Right lobe of liver (tissue), 6 donors: ENCODE results near the gene BACH1. TPM values are rescaled to one million over a fixed set of nuclear protein-coding genes. Genes with fewer than 3 reads are reported as not detected.
"Not testable (repeated sequence)": the region's sequence is repeated elsewhere in the genome, so short reads cannot be mapped to it uniquely, and the experiment has no call there.

ENCODE experiments used
- ATAC-seq, 4 donors: fragments of 200-7000 bp; cut with Tn5 transposase; one replicate each; pipeline ENCODE4 v1.9.1; 2020; ENCODE audit warnings: mild to moderate bottlenecking in 4 of 4, moderate library complexity in 4 of 4
- DNase-seq, 3 donors: peaks; one replicate each; pipeline ENCODE4 v3.0.0-alpha.2; 2020
- H3K27ac ChIP-seq, 3 donors: fragments of 200-600 bp; one replicate each; pipeline ENCODE4 v1.8.0; 2022
- H3K27me3 ChIP-seq, 2 donors: fragments of 200-600 bp; one replicate each; pipeline ENCODE4 v1.8.0; 2022
- H3K36me3 ChIP-seq, 4 donors: fragments of 200-600 bp; sonication (generic) in 1 of 4; one replicate each; pipeline versions ENCODE4 v1.5.1 to v1.8.0; 2017 to 2022; ENCODE audit warnings: control low read depth in 1 of 4
- H3K4me1 ChIP-seq, 4 donors: fragments of 200-600 bp; sonication (generic) in 1 of 4; one replicate each; pipeline versions ENCODE4 v1.5.1 to v1.8.0; 2017 to 2022; ENCODE audit warnings: control low read depth in 1 of 4
- H3K4me3 ChIP-seq, 3 donors: fragments of 200-600 bp; one replicate each; pipeline ENCODE4 v1.8.0; 2022
- H3K9me3 ChIP-seq, 4 donors: fragments of 200-600 bp; sonication (generic) in 1 of 4; one replicate each; pipeline versions ENCODE4 v1.5.1 to v1.8.0; 2017 to 2022; ENCODE audit warnings: control low read depth in 1 of 4
- CTCF ChIP-seq, 4 donors: fragments of 200-600 bp in 3 of 4; fragments of 450-650 bp in 1 of 4; IDR thresholded peaks; one replicate each; pipeline versions ENCODE4 v1.5.1 to v1.8.0; 2016 to 2022; ENCODE audit warnings: antibody characterized with exemption in 4 of 4, mild to moderate bottlenecking in 2 of 4
- POLR2A ChIP-seq: fragments of 450-650 bp; IDR thresholded peaks from one replicate; pipeline ENCODE4 v1.6.1; 2017; ENCODE audit warnings: antibody characterized with exemption, mild to moderate bottlenecking
- WGBS: methylation state at CpG from one replicate; pipeline ENCODE4 v1.1.6; 2018; ENCODE audit warnings: low coverage, low lambda C conversion rate; ENCODE audit not compliant: insufficient coverage; ENCODE audit errors: missing lambda C conversion rate; 5-methylcytosine and 5-hydroxymethylcytosine counted together
- intact Hi-C, 2 donors: fragments of 100-400 bp; cut with DNase I; formaldehyde crosslinking; loops; one replicate each; pipeline versions ENCODE4 v1.11.2 to v1.14.1; 2022
- long read RNA-seq: library from polyadenylated mRNA; unstranded; transcript quantifications from one replicate; pipeline ENCODE4 v2.0.0, GENCODE V29; 2019
- total RNA-seq, 6 experiments: library from RNA; depleted of rRNA in 2 of 6; stranded (reverse); fragments of >200 nt in 2 of 6; fragmentation: NEBNext Ultra II Directional in 3 of 6; extraction: Animal tissue kit (Norgen Biotek cat#: 25700) in 3 of 6; gene quantifications; one replicate each; pipeline versions ENCODE4 v1.1.0 to v1.2.4, GENCODE V29; 2016 to 2023
- donor health status: DM: no; HTN: yes; CAD: no.
- donor health status: DM: no; HTN: no; CAD: no.
- donor health status: DM: no; HTN: no; CAD: no.
- donor health status: DM: no; HTN: yes; CAD: no.
- donor health status: DM: no; HTN: yes; CAD: no.

Gene BACH1
- 10 to 100 TPM; 22.7 to 57.5 (median 27.2) TPM for total RNA-seq
- long read RNA-seq, full-length matches to known transcripts, result 1 of 6 reads
- long read RNA-seq, partial matches to known transcripts, result 3 of 6 reads
- long read RNA-seq, other reads (novel, unspliced or antisense), result 2 of 6 reads

GRCh38 chr21:29298348-29299045 is at the start of gene BACH1:
Gene BACH1 (plus strand): TSS chr21:29298922. CDS start chr21:29321281, 22,359 bp downstream.
- intact Hi-C loops, result no loop called here
- Histone ChIP-seq H3K27ac (peak within 1 kb of the TSS; percentile 89 to 98 (median 95)), H3K4me1 (peaks cover 0 to 37% (median 12%) of the 10 kb centered on the region in 4 donors), H3K36me3 (no peaks in the 10 kb centered on the region), H3K27me3 (no peaks in the 10 kb centered on the region), H3K4me3 (peak within 1 kb of the TSS; percentile 51 to 73 (median 69)), H3K9me3 (no peaks in the 10 kb centered on the region)
- DNase-seq, result peak; percentile 94 to 95 (median 95)
- WGBS, result 3% methylated on average over 21 of the region's 87 CpGs
- TF ChIP-seq CTCF (IDR thresholded peaks at IDR 0.05) (peak; percentile 42 to 65 (median 54)), POLR2A (peak; percentile 95)
- ATAC-seq, result peak; percentile 81 to 93 (median 88)

- H3K36me3 ChIP-seq, ATAC-seq, H3K4me1 ChIP-seq, H3K27me3 ChIP-seq, H3K4me3 ChIP-seq, H3K27ac ChIP-seq, intact Hi-C loops, DNase-seq, H3K9me3 ChIP-seq: not testable (repeated sequence)
Measured at GRCh38 chr21:29249289-29249688, 49.4 kb upstream of the BACH1 start.

- Histone ChIP-seq H3K4me1 (no peaks in the 10 kb centered on the region), H3K36me3 (no peaks in the 10 kb centered on the region), H3K4me3 (no peak overlapping the region), H3K27ac (no peak overlapping the region), H3K27me3 (no peaks in the 10 kb centered on the region), H3K9me3 (no peaks in the 10 kb centered on the region)
- DNase-seq, result no peak
- intact Hi-C loops, result no loop called here
- TF ChIP-seq CTCF (IDR thresholded peaks at IDR 0.05), result no peak
- no peak for TF ChIP-seq POLR2A
- 89% methylated on average over 5 of the region's 5 CpGs for WGBS
- ATAC-seq, result peak in 1 of 4 donors; percentile 24
Measured at GRCh38 chr21:29250636-29251035, 48.1 kb upstream of the BACH1 start.

- H3K27me3 ChIP-seq, H3K36me3 ChIP-seq, H3K4me1 ChIP-seq, H3K4me3 ChIP-seq, intact Hi-C loops, DNase-seq, ATAC-seq, H3K9me3 ChIP-seq, H3K27ac ChIP-seq: not testable (repeated sequence)
Measured at GRCh38 chr21:29253861-29254260, 44.9 kb upstream of the BACH1 start.

- no peak for ATAC-seq
- WGBS, result 91% methylated on average over 1 of the region's 1 CpG
- intact Hi-C loops, result no loop called here
Measured at GRCh38 chr21:29254550-29254949, 44.2 kb upstream of the BACH1 start.

More at GRCh38 chr21:29254550-29254949, 44.2 kb upstream of the BACH1 start:
- no peaks in the 10 kb centered on the region for H3K36me3 ChIP-seq
- no peak overlapping the region for H3K4me3 ChIP-seq
- no peak for DNase-seq
- H3K27ac ChIP-seq, result no peak overlapping the region
- TF ChIP-seq CTCF (IDR thresholded peaks at IDR 0.05) (no peak), POLR2A (no peak)
- H3K4me1 ChIP-seq, result peaks cover 0 to 5% (median 0%) of the 10 kb centered on the region in 4 donors
- no peaks in the 10 kb centered on the region for H3K9me3 ChIP-seq
- no peaks in the 10 kb centered on the region for H3K27me3 ChIP-seq
